GM12878 (cell line): ENCODE measurements around the gene PCBD1.

ENCODE experiments used
- SRF ChIP-seq, 2 experiments: IDR thresholded peaks; 2 replicates each; pipeline ENCODE4 v1.6.1; 2011; ENCODE audit warnings: low read depth in 2 of 2, low read length in 2 of 2, mild to moderate bottlenecking in 1 of 2, moderate library complexity in 1 of 2
- YY1 ChIP-seq: IDR thresholded peaks from 2 replicates; pipeline ENCODE4 v1.6.1; 2011; ENCODE audit warnings: low read depth, mild to moderate bottlenecking, low read length
- TF ChIP-seq, protein P1 (sequence below), 3 experiments: IDR thresholded peaks in 2 of 3; conservative IDR thresholded peaks in 1 of 3; 2 replicates each; pipeline ENCODE4 v1.5.1; 2011; ENCODE audit warnings: low read depth in 3 of 3, low read length in 3 of 3, mild to moderate bottlenecking in 3 of 3, control low read depth in 2 of 3, moderate library complexity in 2 of 3, inconsistent platforms in 1 of 3, mixed read lengths in 1 of 3; ENCODE audit not compliant: control insufficient read depth in 2 of 3, insufficient read depth in 1 of 3; ENCODE audit errors: extremely low read depth in 1 of 3

DNA sequence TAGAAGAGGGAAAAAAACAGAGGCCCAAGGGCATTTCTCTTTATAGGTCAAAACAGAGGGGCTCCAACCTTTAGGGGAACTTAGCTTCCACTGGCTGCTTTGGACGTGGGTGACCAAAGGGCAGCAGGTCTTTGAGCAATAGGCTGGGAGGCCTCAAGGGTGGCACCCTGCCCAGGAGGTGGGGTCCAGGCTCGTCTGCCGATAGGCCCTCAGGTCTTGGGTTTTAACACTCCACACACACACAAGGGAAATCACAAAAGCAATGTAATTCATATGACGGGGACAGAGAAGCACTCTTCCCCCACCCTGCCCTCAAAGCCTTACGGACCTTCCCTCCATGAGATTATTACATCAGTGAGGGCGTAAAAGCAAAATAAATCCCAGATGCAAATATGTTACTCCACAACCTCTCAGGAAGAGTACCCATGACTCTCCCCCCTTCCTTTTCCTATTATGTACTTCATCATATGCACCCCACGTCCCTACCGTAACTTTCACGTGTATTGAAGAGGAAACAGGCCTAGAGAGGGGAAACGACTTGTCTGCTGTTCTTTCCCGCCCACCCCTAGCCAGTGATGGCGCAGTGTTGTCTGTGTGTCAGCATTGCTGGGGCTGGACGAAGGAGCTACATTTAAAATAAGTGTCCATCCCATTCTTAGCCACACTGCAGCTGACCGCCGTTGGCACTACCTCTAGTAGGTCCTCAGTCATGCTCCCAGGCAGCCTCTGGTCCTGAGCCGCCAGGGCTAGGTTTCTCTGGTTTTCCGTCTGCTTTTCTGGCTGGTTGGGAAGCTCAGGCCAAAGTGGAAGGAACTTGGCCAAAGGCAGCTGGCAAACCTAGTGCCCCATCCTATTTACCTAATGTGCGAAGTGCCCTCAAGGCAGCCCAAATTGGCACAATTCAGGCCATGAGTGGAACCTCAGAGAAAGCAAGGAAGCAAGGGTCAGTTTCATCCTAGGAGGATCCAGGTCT lies 2.1 kb downstream of the PCBD1 start:
- TF ChIP-seq, protein P1, sequence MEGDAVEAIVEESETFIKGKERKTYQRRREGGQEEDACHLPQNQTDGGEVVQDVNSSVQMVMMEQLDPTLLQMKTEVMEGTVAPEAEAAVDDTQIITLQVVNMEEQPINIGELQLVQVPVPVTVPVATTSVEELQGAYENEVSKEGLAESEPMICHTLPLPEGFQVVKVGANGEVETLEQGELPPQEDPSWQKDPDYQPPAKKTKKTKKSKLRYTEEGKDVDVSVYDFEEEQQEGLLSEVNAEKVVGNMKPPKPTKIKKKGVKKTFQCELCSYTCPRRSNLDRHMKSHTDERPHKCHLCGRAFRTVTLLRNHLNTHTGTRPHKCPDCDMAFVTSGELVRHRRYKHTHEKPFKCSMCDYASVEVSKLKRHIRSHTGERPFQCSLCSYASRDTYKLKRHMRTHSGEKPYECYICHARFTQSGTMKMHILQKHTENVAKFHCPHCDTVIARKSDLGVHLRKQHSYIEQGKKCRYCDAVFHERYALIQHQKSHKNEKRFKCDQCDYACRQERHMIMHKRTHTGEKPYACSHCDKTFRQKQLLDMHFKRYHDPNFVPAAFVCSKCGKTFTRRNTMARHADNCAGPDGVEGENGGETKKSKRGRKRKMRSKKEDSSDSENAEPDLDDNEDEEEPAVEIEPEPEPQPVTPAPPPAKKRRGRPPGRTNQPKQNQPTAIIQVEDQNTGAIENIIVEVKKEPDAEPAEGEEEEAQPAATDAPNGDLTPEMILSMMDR (IDR thresholded peaks at IDR 0.05 in 2 of 3, conservative IDR thresholded peaks at IDR 0.05 in 1 of 3; ENCODE audit: control insufficient read depth in 2 of 3, extremely low read depth in 1 of 3, insufficient read depth in 1 of 3, low read depth in 3 of 3, low read length in 3 of 3): no peak
- TF ChIP-seq SRF (IDR thresholded peaks at IDR 0.05; ENCODE audit: low read depth in 2 of 2, low read length in 2 of 2): no peak
- TF ChIP-seq YY1: no peak
